Measurements from ENCODE around the gene RUNX2.

RUNX2 gene

DNA sequence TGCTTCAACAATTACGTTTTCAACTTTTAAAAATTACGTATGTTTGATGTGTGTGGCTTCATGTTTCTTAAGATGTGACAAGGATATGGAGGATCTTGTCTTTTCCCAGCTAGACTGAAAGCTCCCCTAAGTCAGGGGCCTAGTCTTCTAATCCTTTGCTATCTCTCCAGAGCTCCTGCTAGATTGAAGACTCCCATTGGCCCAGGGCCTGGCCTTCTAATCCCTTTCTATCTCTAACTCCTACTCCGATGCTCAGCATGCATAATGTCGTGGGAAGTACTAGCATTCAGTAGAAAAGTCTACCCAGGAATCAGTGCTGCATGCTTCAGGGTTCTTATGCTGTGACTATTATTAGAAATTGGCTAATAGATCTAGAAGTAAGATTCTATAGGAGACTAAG, 194.4 kb downstream of the RUNX2 start:
- Mint-ChIP-seq H3K9me3 (peaks cover 4% of the 10 kb centered on the region), H3K27me3 (no peaks in the 10 kb centered on the region), H3K4me1 (ENCODE audit: low read depth) (peaks cover 25% of the 10 kb centered on the region), H3K27ac (no peak overlapping the region), H3K4me3 (no peak overlapping the region), H3K36me3 (ENCODE audit: low read depth) (peaks cover 74% of the 10 kb centered on the region)
- no peak for DNase-seq

DNA sequence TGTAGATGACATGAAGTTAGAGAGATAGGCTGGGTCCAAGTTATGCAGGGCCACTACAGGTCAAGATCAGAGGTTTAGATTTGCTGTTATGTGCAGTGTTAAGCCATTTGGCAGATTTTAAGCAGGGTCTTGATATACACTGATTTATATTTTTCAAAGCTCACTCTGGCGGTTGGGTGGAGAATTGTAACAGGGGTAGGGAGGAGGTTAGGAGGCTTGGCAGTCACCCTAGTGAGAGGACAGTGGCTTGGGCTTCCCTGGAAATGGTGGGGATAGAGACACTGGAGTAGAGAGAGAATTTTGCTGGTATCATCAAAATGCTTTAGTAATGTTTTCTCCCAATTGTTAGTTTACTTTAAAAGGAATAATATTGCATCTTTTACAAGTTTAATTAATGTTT, 199.1 kb downstream of the RUNX2 start:
- H3K4me3 Mint-ChIP-seq, result no peak overlapping the region
- H3K27ac Mint-ChIP-seq, result no peak overlapping the region
- no peaks in the 10 kb centered on the region for H3K27me3 Mint-ChIP-seq
- peaks cover 2% of the 10 kb centered on the region for H3K4me1 Mint-ChIP-seq (ENCODE audit: low read depth)
- no peak for DNase-seq
- peaks cover 4% of the 10 kb centered on the region for H3K9me3 Mint-ChIP-seq
- peaks cover 73% of the 10 kb centered on the region for H3K36me3 Mint-ChIP-seq (ENCODE audit: low read depth)

DNA sequence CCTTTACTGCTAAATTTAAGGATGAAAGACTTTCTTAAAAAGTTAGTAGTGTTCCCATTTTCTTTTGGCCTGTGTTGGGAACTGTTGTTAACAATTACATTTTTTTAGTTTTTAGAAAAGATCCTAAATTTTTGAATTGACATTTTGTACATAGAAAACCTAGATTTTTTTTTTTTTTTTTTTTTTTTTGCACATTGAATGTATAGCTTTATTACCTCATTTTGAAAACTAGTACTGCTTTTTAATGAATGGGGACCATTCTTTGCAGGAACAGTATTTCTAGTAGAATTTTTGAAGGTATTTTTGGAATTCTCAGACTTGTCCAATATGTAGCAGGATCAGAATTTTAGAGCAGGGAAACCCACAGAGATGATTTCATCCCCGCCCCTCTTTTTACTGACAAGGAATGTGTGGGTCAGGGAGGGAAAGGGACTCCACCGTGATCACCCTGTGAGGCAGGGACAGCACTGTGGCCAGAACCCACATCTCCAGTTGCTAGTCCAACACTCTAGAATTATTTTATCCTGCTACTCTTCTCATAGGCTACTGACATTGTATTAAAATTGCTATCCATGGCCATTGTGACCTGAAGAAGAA, 204.0 kb downstream of the RUNX2 start:
- Mint-ChIP-seq H3K9me3 (peaks cover 2% of the 10 kb centered on the region), H3K4me1 (ENCODE audit: low read depth) (peaks cover 3% of the 10 kb centered on the region), H3K27me3 (no peaks in the 10 kb centered on the region), H3K4me3 (no peak overlapping the region), H3K27ac (no peak overlapping the region), H3K36me3 (ENCODE audit: low read depth) (peaks cover 84% of the 10 kb centered on the region)
- DNase-seq, result no peak

DNA sequence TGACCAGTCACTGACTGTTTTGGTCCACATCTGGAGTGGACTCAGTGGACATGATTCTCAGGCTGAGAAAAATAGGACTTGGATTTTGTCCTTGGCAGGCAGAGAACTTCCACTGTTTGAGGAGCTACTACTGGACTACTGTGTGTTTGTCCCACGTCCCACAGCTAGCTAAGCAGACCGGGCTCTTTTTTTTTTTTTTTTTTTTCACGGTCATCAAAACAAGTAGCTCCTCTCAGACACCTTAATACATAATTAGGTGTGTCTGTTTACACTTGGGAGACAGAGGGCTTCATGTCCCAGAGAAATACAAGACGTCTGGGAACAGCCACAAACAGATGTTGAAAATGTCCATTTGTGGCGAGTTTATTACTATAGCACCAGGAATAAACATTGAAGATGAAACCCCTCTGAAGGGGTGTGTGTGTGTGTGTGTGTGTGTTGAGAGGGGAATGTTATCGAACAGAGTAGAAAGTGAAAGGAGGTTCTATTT, 204.6 kb downstream of the RUNX2 start:
- H3K27ac Mint-ChIP-seq, result no peak overlapping the region
- DNase-seq, result no peak
- peaks cover 3% of the 10 kb centered on the region for H3K4me1 Mint-ChIP-seq (ENCODE audit: low read depth)
- no peaks in the 10 kb centered on the region for H3K9me3 Mint-ChIP-seq
- peaks cover 85% of the 10 kb centered on the region for H3K36me3 Mint-ChIP-seq (ENCODE audit: low read depth)
- H3K27me3 Mint-ChIP-seq, result no peaks in the 10 kb centered on the region
- no peak overlapping the region for H3K4me3 Mint-ChIP-seq

DNA sequence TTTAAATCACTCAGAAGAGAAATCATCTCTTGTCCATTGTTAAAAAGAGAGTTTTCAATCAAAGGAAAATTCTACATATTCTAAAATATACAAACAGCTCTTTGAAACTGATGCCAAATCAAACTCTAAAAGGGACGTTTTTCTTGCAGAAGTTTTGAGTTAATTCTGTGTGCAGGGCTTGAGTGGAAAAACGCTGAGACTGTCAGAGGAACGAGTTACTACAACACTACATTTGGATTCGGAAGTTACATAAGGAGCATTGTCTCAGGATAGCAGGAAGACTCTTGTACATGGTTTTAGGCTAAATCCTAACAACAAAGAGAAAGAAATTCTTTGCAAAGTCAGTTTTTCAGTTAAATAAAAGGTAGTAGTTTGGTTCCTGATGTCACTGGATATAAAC, 205.3 kb downstream of the RUNX2 start:
- Mint-ChIP-seq H3K27ac (no peak overlapping the region), H3K4me3 (no peak overlapping the region), H3K9me3 (no peaks in the 10 kb centered on the region)

DNA sequence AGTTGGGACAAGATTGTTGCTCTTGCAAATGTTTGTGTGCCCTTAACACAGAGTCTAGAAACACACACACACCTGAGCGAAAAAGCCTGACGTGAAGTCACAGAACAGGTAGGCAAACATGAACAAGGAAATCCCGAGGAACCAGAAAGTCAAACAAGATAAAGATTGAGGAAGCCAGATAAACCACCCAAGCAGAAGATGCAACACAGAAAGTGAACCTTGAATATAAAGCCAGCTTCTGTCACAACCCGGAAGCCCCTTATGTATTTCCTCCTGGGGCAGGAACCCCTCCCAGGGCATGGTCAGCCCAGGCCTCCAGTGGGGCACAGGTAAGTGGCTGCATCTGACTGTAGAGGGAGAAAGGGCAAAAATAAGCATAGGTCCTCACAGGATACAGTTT, 207.8 kb downstream of the RUNX2 start:
- H3K27ac Mint-ChIP-seq, result peak overlapping the region; percentile 5
- peaks cover 18% of the 10 kb centered on the region for H3K4me1 Mint-ChIP-seq (ENCODE audit: low read depth)

More for the DNA sequence above, 205.3 kb downstream of the RUNX2 start:
- Mint-ChIP-seq H3K27me3 (no peaks in the 10 kb centered on the region), H3K36me3 (ENCODE audit: low read depth) (peaks cover 81% of the 10 kb centered on the region), H3K4me1 (ENCODE audit: low read depth) (peaks cover 4% of the 10 kb centered on the region)
- no peak for DNase-seq

DNA sequence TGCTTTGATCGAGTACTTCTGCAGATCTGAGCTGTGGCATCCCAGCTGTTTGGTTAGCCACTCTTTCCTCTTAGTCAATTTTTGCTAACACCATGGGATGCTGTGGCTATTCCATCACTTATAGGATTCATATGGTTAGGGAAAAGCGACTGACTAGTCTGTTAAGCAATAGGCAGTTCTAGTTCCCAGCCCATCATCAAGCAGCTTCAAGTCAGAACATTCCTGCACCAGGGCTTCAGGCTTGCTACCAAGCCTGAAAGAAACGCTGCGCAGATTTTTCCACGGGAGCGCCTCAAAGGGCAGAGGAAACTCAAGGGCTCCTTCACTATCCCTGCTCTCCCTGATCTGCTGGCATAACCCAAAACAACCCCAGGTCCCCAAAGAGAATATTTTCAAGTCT, 209.4 kb downstream of the RUNX2 start:
- no peak overlapping the region for H3K27ac Mint-ChIP-seq
- peaks cover 89% of the 10 kb centered on the region for H3K36me3 Mint-ChIP-seq (ENCODE audit: low read depth)
- no peak for DNase-seq
- no peaks in the 10 kb centered on the region for H3K9me3 Mint-ChIP-seq
- H3K27me3 Mint-ChIP-seq, result no peaks in the 10 kb centered on the region
- H3K4me1 Mint-ChIP-seq (ENCODE audit: low read depth), result peaks cover 26% of the 10 kb centered on the region
- no peak overlapping the region for H3K4me3 Mint-ChIP-seq

More for the DNA sequence above, 207.8 kb downstream of the RUNX2 start:
- no peak overlapping the region for H3K4me3 Mint-ChIP-seq
- peaks cover 83% of the 10 kb centered on the region for H3K36me3 Mint-ChIP-seq (ENCODE audit: low read depth)
- H3K9me3 Mint-ChIP-seq, result no peaks in the 10 kb centered on the region
- no peak for DNase-seq
- H3K27me3 Mint-ChIP-seq, result no peaks in the 10 kb centered on the region

DNA sequence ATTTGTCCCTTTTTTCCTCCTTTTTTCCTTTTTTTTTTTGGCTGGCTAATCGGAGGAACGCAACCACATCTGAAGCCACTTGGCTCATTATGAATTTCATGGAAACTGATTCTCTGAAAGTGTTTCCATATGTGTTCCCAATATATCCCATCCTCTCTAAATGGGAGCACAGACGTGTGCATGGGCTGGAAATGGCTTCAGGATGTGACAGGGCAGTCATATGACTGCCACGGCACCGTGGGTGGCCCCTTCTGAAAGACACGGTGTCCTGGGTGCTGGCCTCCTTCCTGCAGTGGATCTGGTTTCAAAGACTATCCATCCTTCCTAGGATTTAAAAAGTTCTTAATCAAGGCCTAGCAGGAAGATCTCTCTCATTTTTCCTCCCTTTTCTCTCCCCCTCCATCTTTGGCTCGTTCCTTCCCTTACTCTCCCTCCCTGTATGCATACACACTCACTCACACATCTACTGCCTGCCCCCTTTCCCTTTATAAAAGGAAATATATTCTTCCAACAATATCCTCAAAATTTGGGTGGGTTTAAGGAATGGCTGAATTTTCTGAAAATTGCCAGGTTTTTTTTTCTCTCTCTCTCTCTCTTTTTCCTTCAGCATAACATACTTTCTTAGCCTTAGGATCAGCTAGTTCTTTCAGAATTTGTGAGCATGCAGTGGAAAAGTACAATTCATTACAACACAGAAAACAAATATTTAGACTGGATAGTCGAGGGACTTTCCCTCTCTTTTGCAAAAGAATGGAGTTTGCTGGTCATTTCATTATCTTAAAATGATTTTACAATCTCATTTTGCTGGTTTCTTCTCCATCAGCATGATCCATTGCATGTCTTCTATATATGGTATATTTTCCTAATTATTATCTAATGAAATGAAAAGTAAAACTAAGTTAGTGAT, 210.8 kb downstream of the RUNX2 start:
- H3K27ac Mint-ChIP-seq, result peak overlapping the region; percentile 64
- no peaks in the 10 kb centered on the region for H3K27me3 Mint-ChIP-seq
- peaks cover 37% of the 10 kb centered on the region for H3K4me1 Mint-ChIP-seq (ENCODE audit: low read depth)
- H3K4me3 Mint-ChIP-seq, result no peak overlapping the region
- no peaks in the 10 kb centered on the region for H3K9me3 Mint-ChIP-seq
- peaks cover 86% of the 10 kb centered on the region for H3K36me3 Mint-ChIP-seq (ENCODE audit: low read depth)
- no peak for DNase-seq

DNA sequence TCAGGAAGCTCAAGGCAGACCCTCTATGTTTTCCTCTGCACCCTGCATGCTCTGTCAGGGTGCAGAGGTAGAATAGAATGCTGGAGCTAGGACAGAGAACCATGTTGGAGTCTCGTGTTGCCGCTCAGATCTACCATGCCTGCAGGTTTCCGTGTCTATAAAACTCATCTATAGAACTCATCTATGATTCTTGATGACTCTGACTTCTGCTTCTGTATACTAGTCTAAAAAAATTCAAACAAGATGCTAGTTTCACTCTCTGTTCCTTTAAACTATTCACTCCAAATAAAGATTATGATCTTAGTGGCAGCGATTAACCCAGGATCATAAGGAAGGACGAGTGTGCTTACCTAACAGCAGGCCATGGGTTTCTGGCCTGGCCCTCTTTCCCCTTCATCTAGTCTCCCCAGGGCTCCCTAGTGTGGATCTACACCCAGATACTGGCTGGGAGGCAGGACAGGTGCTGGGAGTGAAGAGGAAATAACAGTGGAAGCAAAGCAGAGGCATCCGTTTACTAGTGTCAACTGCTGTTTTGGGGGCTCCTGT, 212.3 kb downstream of the RUNX2 start:
- H3K4me3 Mint-ChIP-seq, result no peak overlapping the region
- no peaks in the 10 kb centered on the region for H3K9me3 Mint-ChIP-seq
- DNase-seq, result no peak
- H3K36me3 Mint-ChIP-seq (ENCODE audit: low read depth), result peaks cover 86% of the 10 kb centered on the region
- no peak overlapping the region for H3K27ac Mint-ChIP-seq
- peaks cover 44% of the 10 kb centered on the region for H3K4me1 Mint-ChIP-seq (ENCODE audit: low read depth)
- H3K27me3 Mint-ChIP-seq, result no peaks in the 10 kb centered on the region

DNA sequence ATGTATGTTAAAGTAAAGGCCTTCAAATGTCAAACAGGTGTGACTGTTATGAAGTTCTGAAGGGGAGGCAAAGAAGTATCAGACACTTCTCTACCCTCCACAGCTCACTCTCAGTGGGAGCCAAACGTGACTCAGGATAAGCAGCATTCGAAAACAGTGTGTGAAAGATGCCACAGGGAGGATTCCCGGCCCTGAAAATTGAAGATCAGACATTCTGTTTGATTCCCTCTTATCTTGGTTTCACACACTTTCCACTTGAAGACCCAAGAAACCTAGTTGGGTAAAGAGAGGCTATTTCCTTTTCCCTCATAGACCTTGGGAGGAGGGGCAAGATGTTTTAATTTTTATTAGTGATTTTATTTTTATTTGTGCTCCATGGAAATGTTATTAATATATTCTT, 213.8 kb downstream of the RUNX2 start:
- no peaks in the 10 kb centered on the region for H3K27me3 Mint-ChIP-seq
- no peaks in the 10 kb centered on the region for H3K9me3 Mint-ChIP-seq
- peaks cover 84% of the 10 kb centered on the region for H3K36me3 Mint-ChIP-seq (ENCODE audit: low read depth)
- no peak overlapping the region for H3K27ac Mint-ChIP-seq
- no peak for DNase-seq
- no peak overlapping the region for H3K4me3 Mint-ChIP-seq
- H3K4me1 Mint-ChIP-seq (ENCODE audit: low read depth), result peaks cover 44% of the 10 kb centered on the region

DNA sequence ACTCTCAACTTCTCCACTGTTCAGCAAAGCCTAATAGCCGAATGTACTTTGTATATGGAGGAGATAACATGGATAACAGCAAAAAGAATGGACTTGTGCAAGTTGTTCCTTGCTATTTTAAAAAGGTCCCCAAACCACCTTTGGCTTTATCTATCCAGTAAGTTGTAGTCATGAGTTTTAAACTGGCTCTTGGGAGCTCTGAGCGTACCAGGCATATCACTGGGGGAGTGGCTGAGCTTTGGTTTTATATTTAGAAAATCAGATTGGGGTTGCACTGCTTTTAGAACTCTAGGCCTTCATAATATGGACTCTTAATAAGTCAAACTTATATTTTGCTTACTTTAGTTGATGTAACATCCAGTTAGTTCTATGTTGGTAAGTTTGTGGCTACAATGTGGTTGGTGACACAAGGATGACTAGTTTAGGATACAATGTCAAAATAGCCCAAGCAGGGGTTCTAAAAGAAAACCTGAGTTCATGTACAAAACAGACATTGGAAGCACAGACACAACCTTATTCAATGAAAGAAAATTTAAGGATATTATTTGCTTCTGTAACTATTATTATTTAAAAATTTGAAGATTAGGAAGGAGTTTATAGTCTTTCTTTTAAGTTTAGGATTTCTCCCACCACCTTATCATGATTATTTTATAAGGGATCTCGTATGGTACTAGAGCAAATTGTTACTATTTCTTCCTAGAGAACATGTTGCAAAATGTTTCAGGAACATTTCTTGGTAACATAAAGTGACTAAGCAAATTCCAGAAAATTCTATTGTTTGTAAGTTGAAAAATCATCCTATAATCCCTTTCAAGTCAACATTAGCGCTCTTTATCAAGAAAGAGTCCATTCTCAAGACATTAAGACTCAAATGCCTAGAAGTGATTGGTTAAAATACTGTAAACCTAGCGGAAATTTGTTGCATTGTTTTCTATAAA, 215.4 kb downstream of the RUNX2 start:
- H3K4me1 Mint-ChIP-seq (ENCODE audit: low read depth), result peaks cover 46% of the 10 kb centered on the region
- no peaks in the 10 kb centered on the region for H3K27me3 Mint-ChIP-seq
- no peak for DNase-seq
- H3K27ac Mint-ChIP-seq, result peak overlapping the region; percentile 35
- H3K36me3 Mint-ChIP-seq (ENCODE audit: low read depth), result peaks cover 86% of the 10 kb centered on the region
- no peaks in the 10 kb centered on the region for H3K9me3 Mint-ChIP-seq
- no peak overlapping the region for H3K4me3 Mint-ChIP-seq

DNA sequence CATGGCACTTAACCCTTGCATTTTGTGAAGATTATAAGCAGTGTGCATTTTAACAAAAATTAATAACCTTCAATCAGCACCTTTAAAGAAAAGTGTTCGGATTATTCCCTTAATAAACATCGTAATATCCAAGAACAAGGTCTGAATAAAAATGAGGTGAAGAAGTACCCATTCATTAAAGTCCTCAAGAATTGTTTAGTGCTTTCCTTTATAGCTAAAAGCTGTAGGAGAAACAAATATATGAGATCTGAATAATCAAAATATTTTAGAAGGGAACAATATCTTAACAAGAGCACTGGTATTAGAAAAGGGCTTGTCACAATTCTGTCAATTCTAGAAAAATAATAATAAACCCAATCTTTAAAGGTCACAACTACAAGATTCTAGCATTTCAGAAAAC, 217.3 kb downstream of the RUNX2 start:
- no peaks in the 10 kb centered on the region for H3K9me3 Mint-ChIP-seq
- H3K4me1 Mint-ChIP-seq (ENCODE audit: low read depth), result peaks cover 39% of the 10 kb centered on the region
- H3K27ac Mint-ChIP-seq, result no peak overlapping the region
- H3K4me3 Mint-ChIP-seq, result no peak overlapping the region
- no peaks in the 10 kb centered on the region for H3K27me3 Mint-ChIP-seq
- DNase-seq, result no peak
- peaks cover 83% of the 10 kb centered on the region for H3K36me3 Mint-ChIP-seq (ENCODE audit: low read depth)

DNA sequence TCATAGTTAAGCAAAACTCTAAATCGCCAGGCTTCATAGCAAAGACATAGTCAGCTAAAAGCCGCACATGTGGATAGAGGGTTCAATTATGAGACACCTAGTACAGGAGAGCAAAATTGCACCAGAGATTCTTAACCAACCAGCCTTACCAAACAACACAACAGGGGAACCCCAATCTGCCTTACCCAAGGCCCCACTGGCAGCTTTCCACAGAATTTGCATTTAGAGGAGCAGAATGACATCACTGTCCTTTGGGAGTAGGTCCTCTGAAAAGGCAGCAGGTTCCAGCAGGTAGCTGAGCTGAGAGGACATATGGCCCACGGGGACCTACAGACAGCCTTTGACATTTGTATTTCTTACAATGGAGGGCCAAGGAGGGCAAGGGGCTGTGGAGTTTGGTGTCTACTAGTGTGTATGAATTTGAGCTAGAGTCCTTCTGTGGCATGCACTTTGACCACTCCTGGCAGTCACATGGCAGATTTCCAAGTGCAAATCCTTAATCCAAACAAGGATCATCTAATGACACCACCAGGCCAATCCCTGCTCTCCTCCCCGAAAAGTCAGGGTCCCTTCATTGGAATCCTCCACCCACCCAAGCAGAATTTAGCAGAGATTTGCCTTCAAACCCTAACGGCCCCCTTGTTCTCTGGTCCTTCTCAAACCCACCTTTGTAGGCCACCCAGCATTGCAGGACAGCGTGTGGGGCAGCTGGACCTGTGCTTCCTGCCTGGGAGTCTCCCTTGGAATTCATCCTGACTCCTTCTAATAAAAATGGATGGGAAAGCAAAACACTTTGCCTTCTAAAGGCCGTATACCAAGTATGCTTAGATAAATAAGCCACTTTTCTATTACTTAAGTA, 220.8 kb downstream of the RUNX2 start:
- Mint-ChIP-seq H3K36me3 (ENCODE audit: low read depth) (peaks cover 59% of the 10 kb centered on the region), H3K27ac (no peak overlapping the region), H3K9me3 (no peaks in the 10 kb centered on the region), H3K27me3 (no peaks in the 10 kb centered on the region), H3K4me3 (no peak overlapping the region), H3K4me1 (ENCODE audit: low read depth) (peaks cover 30% of the 10 kb centered on the region)
- no peak for DNase-seq
